ENCODE data around the gene ARL15. TPM values are rescaled to one million over a fixed set of nuclear protein-coding genes. Genes with fewer than 3 reads are reported as not detected.

The ARL15 gene
- polyA plus RNA-seq, 1 of the 3 experiments (the other 2 are of a cell fraction): 6.4 TPM

DNA sequence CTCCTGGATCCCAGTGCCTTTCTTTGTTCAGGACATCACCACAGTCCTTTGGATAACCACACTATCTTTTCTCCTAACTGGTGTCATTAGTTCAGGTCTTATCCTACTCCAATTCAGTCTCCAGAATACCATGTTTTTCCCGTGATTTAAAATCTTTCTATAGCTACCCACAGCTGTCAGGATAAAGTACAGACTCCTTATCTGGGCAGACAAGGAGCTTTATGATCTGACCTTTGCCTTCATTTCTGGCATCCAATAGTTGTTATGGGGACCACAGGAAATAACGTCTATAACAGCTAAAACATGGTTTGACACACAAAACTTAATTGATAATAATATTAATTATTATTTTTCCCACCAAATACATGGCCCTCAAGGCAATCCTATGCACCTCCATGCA is 125.6 kb downstream of the ARL15 start:
- Histone ChIP-seq H3K9ac (no peak overlapping the region), H3K79me2 (ENCODE audit: insufficient read depth) (no peaks in the 10 kb centered on the region), H2AFZ (ENCODE audit: low read depth) (no peak overlapping the region), H3K9me2 (no peaks in the 10 kb centered on the region), H4K20me1 (ENCODE audit: insufficient read depth) (no peaks in the 10 kb centered on the region), H3K27ac (ENCODE audit: low read depth in 2 of 2, low read length in 1 of 2) (no peak overlapping the region), H3K36me3 (replicated peaks in 1 of 2; ENCODE audit: control insufficient read depth in 1 of 2, insufficient read depth in 2 of 2, low read length in 1 of 2) (no peaks in the 10 kb centered on the region), H3K4me1 (ENCODE audit: control insufficient read depth in 1 of 2, insufficient read depth in 2 of 2, low read depth in 1 of 2, low read length in 1 of 2) (no peaks in the 10 kb centered on the region; a peak in 1 of 4 replicates), H3K27me3 (ENCODE audit: insufficient read depth) (no peaks in the 10 kb centered on the region), H3F3A (replicated peaks; ENCODE audit: insufficient read depth) (no peaks in the 10 kb centered on the region), H3K4me3 (ENCODE audit: low read depth in 2 of 2, low read length in 1 of 2) (no peak overlapping the region), H3K4me2 (no peak overlapping the region), H3K9me3 (no peaks in the 10 kb centered on the region)
- no peak for DNase-seq
- ChIA-PET CTCF (no interaction called here), POLR2A (no interaction called here)
- TF ChIP-seq CHD2 (IDR thresholded peaks at IDR 0.05; ENCODE audit: low read length, partially characterized antibody): no peak
- 79% methylated on average over 2 of the region's 2 CpGs for WGBS (ENCODE audit: low lambda C conversion rate)

DNA sequence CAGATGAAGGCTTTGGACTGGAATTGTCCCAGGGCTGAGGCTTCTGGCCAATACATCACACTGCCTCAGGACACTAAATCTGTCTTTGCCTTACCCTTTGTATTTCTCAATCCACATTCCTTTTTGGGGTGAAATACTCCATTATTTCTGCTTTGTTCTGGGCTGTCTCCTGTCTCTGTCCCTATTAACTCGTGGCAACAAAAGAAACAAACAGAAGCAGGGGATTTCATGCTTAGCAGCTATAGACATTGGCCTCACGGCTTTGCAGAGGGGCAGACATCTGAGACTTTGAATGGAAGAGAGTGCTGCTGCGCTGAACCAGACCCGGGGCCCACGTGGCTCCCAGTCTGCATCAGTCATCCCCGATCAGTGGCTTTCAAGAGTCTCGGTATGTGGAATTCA is 129.7 kb downstream of the ARL15 start:
- Histone ChIP-seq H3K79me2 (ENCODE audit: insufficient read depth) (no peaks in the 10 kb centered on the region), H3K9me2 (no peaks in the 10 kb centered on the region), H4K20me1 (ENCODE audit: insufficient read depth) (no peaks in the 10 kb centered on the region), H3K4me1 (ENCODE audit: control insufficient read depth in 1 of 2, insufficient read depth in 2 of 2, low read depth in 1 of 2, low read length in 1 of 2) (no peaks in the 10 kb centered on the region), H3K9me3 (no peaks in the 10 kb centered on the region), H3K27ac (ENCODE audit: low read depth in 2 of 2, low read length in 1 of 2) (no peak overlapping the region), H3K36me3 (replicated peaks in 1 of 2; ENCODE audit: control insufficient read depth in 1 of 2, insufficient read depth in 2 of 2, low read length in 1 of 2) (no peaks in the 10 kb centered on the region), H3K27me3 (ENCODE audit: insufficient read depth) (no peaks in the 10 kb centered on the region), H3K4me3 (ENCODE audit: low read depth in 2 of 2, low read length in 1 of 2) (no peak overlapping the region), H3K9ac (no peak overlapping the region), H3K4me2 (no peak overlapping the region), H2AFZ (ENCODE audit: low read depth) (no peak overlapping the region), H3F3A (replicated peaks; ENCODE audit: insufficient read depth) (no peaks in the 10 kb centered on the region)
- TF ChIP-seq POLR2AphosphoS5 (IDR thresholded peaks at IDR 0.05; ENCODE audit: low read depth, low read length) (no peak), RAD21 (IDR thresholded peaks at IDR 0.05; ENCODE audit: low read length) (no peak), TEAD4 (IDR thresholded peaks at IDR 0.05; ENCODE audit: borderline replicate concordance, insufficient read depth) (no peak), CHD2 (IDR thresholded peaks at IDR 0.05; ENCODE audit: low read length, partially characterized antibody) (no peak), TCF12 (IDR thresholded peaks at IDR 0.05) (no peak)
- TF ChIP-seq, protein P1, sequence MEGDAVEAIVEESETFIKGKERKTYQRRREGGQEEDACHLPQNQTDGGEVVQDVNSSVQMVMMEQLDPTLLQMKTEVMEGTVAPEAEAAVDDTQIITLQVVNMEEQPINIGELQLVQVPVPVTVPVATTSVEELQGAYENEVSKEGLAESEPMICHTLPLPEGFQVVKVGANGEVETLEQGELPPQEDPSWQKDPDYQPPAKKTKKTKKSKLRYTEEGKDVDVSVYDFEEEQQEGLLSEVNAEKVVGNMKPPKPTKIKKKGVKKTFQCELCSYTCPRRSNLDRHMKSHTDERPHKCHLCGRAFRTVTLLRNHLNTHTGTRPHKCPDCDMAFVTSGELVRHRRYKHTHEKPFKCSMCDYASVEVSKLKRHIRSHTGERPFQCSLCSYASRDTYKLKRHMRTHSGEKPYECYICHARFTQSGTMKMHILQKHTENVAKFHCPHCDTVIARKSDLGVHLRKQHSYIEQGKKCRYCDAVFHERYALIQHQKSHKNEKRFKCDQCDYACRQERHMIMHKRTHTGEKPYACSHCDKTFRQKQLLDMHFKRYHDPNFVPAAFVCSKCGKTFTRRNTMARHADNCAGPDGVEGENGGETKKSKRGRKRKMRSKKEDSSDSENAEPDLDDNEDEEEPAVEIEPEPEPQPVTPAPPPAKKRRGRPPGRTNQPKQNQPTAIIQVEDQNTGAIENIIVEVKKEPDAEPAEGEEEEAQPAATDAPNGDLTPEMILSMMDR (IDR thresholded peaks at IDR 0.05): no peak
- TF ChIP-seq, protein P2, sequence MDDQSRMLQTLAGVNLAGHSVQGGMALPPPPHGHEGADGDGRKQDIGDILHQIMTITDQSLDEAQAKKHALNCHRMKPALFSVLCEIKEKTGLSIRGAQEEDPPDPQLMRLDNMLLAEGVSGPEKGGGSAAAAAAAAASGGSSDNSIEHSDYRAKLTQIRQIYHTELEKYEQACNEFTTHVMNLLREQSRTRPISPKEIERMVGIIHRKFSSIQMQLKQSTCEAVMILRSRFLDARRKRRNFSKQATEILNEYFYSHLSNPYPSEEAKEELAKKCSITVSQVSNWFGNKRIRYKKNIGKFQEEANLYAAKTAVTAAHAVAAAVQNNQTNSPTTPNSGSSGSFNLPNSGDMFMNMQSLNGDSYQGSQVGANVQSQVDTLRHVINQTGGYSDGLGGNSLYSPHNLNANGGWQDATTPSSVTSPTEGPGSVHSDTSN (IDR thresholded peaks at IDR 0.05): no peak
- TF ChIP-seq, protein P3, sequence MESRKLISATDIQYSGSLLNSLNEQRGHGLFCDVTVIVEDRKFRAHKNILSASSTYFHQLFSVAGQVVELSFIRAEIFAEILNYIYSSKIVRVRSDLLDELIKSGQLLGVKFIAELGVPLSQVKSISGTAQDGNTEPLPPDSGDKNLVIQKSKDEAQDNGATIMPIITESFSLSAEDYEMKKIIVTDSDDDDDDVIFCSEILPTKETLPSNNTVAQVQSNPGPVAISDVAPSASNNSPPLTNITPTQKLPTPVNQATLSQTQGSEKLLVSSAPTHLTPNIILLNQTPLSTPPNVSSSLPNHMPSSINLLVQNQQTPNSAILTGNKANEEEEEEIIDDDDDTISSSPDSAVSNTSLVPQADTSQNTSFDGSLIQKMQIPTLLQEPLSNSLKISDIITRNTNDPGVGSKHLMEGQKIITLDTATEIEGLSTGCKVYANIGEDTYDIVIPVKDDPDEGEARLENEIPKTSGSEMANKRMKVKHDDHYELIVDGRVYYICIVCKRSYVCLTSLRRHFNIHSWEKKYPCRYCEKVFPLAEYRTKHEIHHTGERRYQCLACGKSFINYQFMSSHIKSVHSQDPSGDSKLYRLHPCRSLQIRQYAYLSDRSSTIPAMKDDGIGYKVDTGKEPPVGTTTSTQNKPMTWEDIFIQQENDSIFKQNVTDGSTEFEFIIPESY (IDR thresholded peaks at IDR 0.05; ENCODE audit: borderline replicate concordance, low read depth): no peak
- WGBS (ENCODE audit: low lambda C conversion rate): 81% methylated on average over 7 of the region's 7 CpGs
- ChIA-PET POLR2A (no interaction called here), CTCF (no interaction called here)
- DNase-seq: no peak

All from SK-N-SH (cell line).